DMS53 treated with DMSO at 0.1 percent for 48 hours (cell line): ENCODE measurements around the gene USP20.
"Not testable (repeated sequence)": the region's sequence is repeated elsewhere in the genome, so short reads cannot be mapped to it uniquely, and the experiment has no call there.

Source experiments
- DNase-seq: peaks from one replicate; lab custom pipeline; 2025; ENCODE audit not compliant: unreplicated experiment; lab: John Stamatoyannopoulos, UW

The USP20 gene

GRCh38 chr9:129835128-129835859 is at the start of gene USP20, which contains the start of gene C9orf78:
USP20 (plus strand) TSS chr9:129835458; CDS start chr9:129852556, 17,098 bp downstream.
C9orf78 (minus strand) TSS chr9:129835275; CDS start chr9:129835221, 54 bp downstream.
- peak; percentile 91 for DNase-seq

DNA sequence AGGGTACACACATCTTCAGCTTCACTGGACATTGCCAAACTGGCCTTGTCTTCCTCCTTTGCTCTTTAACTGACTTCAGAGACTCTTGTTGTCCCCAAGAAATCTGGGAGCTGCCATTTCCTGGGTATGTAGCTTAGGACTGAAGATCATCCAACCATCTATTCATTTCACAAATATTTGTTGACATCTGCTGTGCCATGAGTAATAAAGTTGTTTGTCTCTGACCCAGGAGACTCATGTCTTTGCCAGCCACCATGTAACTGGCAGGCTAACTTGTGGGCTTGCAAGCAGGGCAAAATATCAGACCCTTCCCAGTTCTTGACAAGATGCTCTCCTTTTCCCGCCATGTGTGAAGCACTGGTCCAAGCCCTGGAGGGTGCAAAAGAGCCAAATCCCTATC is 49.4 kb upstream of the USP20 start:
- DNase-seq: no peak

GRCh38 chr9:129786481-129786880 is 48.8 kb upstream of the USP20 start:
- no peak for DNase-seq

DNA sequence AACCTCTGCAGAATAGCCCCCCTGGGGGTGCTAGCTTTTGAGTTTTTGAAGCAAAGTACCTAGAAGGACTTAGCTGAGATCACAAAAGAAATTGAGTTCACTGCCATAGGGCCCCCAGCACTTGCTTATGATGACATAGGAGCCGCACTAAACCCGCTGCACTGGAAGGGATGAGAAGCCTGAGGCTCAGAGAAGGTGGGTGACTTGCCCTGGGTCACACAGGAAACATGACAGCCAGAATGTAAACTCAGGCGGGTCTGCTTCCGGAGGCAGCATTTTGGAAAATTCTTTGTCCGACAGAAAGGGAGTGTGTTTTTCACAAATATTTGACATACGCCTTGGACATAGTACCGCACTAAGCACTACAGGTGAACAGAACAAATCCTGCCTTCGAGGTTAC is 40.7 kb upstream of the USP20 start:
- DNase-seq: no peak

DNA sequence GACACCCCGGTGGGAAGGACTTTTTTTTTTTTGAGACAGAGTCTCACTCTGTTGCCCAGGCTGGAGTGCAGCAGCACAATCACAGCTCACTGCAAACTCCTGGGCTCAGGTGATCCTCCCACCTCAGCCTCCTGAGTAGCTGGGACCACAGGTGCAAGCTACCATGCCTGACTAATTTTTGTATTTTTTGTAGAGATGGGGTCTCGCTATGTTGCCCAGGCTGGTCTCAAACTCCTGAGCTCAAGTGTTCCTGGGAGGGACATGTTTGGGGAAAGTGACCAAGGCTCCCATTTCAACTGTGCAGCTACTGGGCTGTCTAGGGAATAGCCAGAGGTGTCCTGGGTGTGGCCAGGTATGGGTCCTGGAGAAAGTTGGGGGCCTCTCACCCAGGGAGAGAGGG is 39.2 kb upstream of the USP20 start:
- DNase-seq: not testable (repeated sequence)

DNA sequence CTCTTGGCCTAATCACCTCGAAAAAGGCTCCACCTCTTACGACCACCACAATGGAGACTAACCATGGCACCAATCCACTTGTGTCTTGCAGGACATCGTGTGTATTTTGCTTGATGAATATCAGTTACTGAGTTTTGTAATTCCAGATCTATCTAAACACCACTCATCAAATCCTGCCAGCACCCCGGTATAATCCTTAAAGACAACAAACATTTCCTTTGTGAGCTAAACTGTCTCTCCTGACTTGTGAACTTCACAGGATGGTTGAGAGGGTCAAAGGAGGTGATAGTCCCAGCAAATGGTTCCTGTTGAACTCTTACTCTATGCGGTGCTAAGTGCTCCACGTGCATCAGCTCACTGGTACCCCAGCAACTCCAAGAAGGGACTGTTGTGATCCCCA is 36.3 kb upstream of the USP20 start:
- DNase-seq: no peak

DNA sequence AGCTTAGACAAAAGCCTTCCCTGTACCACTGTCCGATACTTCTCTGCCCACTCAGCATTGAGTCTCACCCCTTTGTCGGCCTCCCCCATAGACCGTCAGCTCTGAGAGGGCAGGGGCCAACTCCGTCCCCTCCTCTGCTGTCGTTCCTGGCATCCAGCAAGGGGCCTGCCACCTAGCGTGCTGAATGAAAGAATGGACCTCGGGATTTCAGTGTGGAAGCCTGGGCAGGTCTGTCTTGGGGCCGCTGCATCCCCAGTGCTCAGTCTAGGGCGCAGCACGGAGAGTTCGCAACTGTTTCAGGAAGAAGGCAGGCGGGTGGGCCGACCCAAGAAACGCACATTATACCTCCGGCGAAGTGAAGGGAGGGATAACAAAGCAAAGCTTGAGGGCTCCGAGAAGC is 33.8 kb upstream of the USP20 start:
- DNase-seq: no peak

DNA sequence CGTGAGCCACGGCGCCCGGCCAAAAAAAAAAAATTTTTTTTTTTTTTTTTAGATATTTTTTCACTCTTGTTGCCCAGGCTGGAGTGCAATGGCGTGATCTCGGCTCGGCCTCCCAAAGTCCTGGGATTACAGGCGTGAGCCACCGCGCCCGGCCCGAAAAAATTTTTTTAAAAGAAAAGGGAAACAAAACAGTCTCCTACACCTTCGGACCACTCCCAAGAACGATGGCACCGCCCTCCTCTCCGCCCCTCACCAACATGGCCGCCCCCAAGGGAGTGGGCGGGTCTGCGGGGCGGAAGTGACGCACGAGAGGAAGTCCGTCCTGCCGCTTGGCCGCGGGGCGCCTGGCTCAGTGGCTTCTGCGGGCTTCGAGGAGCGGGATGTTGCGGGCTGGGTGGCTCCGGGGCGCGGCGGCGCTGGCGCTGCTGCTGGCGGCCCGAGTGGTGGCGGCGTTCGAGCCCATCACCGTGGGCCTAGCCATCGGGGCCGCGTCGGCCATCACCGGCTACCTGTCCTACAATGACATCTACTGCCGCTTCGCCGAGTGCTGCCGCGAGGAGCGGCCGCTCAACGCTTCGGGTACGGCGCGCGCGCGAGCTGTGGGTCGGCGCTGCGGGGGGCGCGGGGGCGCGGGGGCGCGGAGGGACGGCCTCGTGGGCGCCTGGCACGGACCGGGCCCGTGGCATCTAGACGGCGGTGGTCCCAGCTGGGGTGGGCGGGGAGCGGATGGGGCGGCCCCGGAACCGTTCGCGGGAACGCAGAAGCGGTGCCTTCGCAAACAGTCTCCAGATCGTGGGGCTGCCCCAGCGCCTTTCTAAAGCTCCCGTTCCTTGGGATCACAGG is 32.2 kb upstream of the USP20 start, which contains the start of gene TOR1B:
Gene TOR1B (plus strand): TSS at position 352 of the 843 bp plus-strand sequence. CDS start 29 bp downstream, at position 381.
- peak; percentile 67 for DNase-seq

- DNase-seq: no peak
Measured at GRCh38 chr9:129803676-129804060, 31.6 kb upstream of the USP20 start.

- DNase-seq: no peak
Measured at GRCh38 chr9:129806061-129806460, 29.2 kb upstream of the USP20 start.

GRCh38 chr9:129809346-129809745 is 25.9 kb upstream of the USP20 start:
- DNase-seq: no peak

- DNase-seq: no peak
Measured at GRCh38 chr9:129810116-129810515, 25.1 kb upstream of the USP20 start.

DNA sequence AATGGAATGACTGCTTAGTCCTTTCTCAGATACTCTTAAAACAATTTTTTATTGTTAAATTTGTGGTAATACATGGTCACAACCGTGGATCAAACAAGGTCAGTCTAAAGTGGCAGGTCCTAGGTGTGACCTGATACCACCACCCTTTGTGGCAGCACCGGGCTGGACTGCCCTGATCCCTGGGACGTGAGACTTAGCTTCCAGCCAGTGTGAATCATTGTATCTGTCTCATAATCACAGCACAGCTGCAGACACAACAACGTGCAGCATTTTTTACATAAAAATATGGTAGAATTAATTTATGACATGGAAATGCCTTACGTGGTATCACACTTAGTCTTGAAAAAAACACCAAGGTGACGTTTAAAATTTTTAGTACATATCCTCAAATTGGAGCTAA is 24.5 kb upstream of the USP20 start:
- DNase-seq: no peak

DNA sequence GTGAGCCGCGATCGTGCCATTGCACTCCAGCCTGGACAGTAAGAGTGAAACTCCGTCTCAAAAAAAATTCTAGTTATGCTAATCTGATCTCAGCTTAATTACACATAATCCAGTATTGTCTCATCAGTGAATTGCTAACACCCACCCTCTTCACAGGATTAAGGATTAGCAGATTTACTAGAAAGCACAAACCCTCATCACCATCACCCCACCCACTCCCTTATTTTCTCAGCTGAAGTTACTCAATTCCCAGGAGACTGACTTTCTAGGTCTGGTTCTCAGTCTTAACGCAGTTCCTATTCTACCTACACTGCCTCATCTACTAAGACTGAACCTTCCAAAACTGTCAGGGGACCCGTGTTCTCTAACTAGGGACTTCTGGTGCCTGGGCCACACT is 23.3 kb upstream of the USP20 start:
- no peak for DNase-seq

DNA sequence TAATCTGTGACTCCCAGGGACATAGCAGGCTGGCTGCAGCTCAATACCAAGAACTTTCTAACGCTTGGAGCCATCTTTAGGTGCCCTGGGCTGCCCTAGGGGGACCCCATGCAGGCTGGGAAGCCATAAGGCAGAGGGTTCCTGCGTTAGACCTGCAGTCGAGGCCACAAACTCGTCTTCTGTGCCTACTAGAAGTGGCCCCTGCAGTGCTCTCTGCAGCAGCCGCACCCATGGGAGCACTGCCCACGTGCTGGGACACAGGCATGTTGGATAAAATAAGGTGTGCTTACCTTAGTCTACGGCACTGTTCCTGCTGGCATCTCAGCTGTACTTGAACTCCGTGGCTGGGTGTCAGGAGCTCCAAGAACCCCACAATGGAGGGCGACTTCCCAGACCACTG is 22.9 kb upstream of the USP20 start:
- no peak for DNase-seq

DNA sequence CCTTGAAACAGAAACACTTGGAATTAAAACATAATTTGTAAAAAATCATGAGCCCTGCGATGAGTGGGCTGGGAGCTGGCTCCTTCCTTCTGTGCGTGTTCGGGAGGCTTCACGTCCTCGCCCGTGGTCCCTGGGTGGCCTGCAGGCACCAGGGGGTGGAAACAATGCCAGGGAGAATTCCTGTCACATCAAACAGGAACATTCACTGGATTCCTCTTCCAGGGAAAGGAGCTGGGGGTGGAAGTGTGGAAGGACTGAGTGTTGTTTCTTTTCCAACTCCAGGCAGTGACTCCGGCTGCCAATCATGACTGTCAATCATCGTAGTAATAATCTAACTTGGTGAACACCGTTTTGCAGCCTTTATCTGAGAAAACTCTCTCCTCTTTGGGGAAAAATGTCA is 21.6 kb upstream of the USP20 start:
- no peak for DNase-seq

DNA sequence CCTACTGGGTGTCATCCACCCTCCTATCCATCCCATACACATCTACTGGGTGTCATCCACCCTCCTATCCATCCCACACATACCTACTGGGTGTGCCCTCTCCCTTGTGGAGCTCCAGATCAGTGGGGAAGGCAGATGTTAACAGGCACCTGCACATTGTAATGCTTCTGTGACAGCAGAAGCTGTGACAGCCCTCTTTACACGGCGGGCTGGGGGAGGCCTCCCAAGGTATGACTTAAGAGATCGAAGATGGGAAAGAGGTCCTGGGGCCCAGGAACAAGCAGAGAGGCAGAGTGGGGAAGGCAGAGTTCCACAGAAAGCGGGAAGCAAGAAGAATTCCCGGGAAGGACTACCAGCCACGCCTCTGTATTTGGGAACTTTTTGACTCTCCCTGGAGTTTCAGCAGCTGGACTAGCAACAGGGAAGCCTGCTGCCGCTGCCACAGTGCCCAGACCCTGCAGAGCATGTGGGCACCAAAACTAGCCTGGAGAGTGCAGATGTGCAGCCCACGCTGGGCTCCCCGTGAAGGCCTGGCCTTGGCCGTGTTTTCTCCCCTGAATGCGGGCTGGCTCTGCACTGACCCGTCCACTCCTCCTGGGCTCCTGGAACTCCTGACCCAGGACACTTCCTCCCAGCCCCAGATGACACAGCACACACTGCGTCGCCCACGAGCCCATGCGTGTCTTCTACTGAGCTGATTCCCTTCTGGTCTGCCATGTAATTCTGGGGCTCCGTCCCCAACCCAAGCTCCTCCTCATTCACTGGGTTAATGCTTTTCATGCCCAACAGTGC is 20.6 kb upstream of the USP20 start:
- DNase-seq: no peak

DNA sequence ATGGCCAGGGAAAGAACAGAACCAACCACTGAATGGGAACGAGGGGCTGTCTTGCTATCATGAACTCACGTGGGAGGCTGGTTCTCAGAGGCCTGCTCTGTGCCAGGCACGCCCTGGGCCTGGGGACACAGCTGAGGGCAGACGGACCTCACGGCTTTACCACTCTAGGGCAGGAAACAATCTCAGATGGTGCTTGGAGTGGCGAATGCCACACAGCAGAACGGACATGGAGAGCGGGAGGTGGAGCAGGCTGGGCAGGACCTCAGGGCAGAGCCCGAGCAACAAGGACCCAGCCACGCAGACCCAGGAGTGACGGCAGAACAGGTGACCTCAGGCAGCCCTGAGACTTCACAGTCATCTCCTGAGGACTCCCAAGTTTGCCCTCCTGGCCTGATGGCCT is 20.0 kb upstream of the USP20 start:
- DNase-seq: no peak

DNA sequence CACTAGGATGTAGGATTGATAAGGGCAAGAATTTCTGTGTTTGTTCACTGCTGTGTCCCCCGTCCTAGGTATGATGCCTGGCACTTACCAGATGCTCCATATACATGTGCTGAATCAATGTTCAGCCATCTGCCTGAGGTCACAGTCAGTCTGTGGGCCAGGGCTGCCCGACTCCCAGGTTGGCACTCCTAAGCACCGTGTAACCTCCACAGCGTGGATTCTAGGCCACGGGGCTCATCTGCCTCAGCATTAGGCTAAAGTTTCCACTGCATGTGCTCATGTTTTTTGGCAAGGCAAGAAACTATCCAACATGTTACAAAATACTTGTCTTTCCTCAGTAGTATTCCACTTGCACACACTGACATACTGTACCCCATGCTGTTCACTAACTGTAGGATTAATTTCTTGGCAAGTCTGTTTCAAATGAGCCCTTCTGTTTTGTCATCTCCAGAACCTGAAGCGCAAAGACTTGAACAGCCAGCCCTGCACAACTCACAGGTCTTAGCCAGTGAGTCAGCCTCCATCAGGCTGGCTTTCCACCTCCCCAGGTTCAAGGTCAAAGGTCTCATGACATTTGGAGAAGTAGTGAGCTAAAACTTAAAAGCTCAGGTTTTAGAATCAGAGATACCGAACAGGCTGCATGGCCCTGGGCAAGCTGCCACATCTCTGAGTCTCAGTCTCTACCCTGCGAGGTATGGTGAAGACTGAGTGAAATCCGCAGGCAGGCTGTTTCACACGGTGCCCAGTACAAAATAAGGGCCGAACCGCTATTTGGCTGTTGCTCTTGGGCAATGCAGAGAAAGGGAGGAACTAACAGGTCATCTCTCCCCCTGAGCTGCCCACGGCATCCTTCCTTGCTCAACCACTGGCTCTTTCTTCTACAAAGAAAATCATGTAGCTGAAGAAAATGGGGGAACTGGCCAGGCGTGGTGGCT is 18.5 kb upstream of the USP20 start:
- no peak for DNase-seq

DNA sequence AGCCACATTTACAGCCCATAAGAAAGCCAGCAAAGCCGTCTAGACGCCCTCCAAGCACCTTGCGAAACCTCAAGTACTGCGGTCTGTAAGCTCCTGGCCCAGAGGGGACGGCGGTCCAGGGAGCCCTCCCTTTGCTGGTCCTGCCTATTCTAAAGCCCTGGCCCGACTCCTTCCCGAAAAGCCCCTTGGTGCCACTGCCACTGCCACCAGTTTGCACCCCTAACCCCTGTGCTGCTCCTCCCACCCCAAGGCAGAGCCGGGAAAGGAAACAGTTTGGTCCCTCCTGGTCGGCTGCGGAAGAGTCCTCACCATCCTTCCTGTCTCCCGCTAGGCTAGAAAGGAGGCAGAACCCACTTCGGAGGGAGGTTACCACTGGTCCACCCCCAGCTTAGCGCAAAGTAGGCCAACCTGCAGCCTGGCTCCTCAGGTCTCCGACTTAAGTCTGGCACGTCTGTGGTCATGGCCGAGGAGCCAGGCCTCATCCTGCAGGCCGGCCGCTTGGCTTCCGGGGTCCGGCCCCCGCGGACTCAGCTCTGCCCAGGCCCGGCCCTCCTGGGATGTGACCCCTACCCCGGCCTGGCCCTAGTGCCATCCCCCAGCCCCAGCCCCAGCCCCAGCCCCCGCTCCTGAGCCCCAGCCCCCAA is 12.2 kb upstream of the USP20 start:
- no peak for DNase-seq
